Lower leg skin (tissue), 4 donors: ENCODE measurements around the gene ITSN1. TPM values are rescaled to one million over a fixed set of nuclear protein-coding genes. Genes with fewer than 3 reads are reported as not detected.

Experiments
- DNase-seq, 2 donors: peaks; one replicate each; pipeline ENCODE4 v3.0.0-alpha.2; 2019; ENCODE audit warnings: low spot score in 2 of 2
- H3K4me3 ChIP-seq: fragments of 200-600 bp; sonication (generic); 2 replicates; pipeline ENCODE4 v1.5.1; 2017; ENCODE audit warnings: mild to moderate bottlenecking, low read depth; ENCODE audit not compliant: poor library complexity, severe bottlenecking
- POLR2A ChIP-seq, 2 donors: fragments of 450-650 bp; IDR thresholded peaks; one replicate each; pipeline ENCODE4 v1.6.1; 2016 to 2017; ENCODE audit warnings: antibody characterized with exemption in 2 of 2, mild to moderate bottlenecking in 1 of 2, moderate library complexity in 1 of 2
- WGBS, 2 donors: methylation state at CpG; one replicate each; pipeline ENCODE4 v1.1.5; 2018; 5-methylcytosine and 5-hydroxymethylcytosine counted together
- intact Hi-C: fragments of 100-400 bp; cut with DNase I; formaldehyde crosslinking; loops from one replicate; pipeline ENCODE4 v1.15.0; 2023; ENCODE audit warnings: low total_unique reads
- total RNA-seq, 4 donors: library from RNA; depleted of rRNA; stranded (reverse); fragments of >200 nt; gene quantifications; one replicate each; pipeline ENCODE4 v1.1.0, GENCODE V29; 2016
- TF ChIP-seq, protein P1 (sequence below), 3 donors: fragments of 450-650 bp; IDR thresholded peaks; one replicate each; pipeline ENCODE4 v1.5.1; 2016; ENCODE audit warnings: antibody characterized with exemption in 3 of 3, mild to moderate bottlenecking in 3 of 3, moderate library complexity in 2 of 3

The ITSN1 gene
- total RNA-seq, 4 donors from 2014 or later: 17.4 to 39.5 (median 31.7) TPM

DNA sequence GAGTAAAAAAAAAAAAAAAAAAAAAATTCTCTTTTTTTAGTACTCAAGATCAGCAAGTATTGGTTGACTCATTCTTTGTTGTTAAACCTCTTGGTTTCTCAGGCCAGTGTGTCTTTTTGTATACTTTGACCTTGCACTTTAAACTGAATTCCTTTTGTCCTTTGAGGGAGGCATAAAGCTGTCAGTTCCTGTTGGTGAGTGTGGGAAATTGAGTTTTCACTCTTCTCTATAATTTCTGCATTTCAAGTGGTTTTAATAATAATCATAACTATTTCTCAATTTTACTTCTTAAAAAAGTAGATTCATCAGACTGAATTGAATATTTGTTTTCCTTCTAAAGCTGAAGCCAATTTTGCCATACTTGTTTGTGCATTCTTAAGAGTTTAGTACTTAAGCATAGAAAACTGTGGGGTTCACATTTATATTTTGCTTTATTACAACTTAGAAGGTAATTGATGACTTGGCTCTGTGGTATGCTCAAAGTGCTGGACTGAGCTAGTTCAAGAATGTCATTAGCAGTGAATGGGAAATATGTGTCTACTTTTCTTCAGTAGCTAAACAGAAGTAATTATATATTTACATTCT lies 43.4 kb downstream of the ITSN1 start:
- intact Hi-C loops: no loop called here
- DNase-seq: no peak
- no peak overlapping the region for H3K4me3 ChIP-seq
- no peak for TF ChIP-seq POLR2A (IDR thresholded peaks at IDR 0.05)

DNA sequence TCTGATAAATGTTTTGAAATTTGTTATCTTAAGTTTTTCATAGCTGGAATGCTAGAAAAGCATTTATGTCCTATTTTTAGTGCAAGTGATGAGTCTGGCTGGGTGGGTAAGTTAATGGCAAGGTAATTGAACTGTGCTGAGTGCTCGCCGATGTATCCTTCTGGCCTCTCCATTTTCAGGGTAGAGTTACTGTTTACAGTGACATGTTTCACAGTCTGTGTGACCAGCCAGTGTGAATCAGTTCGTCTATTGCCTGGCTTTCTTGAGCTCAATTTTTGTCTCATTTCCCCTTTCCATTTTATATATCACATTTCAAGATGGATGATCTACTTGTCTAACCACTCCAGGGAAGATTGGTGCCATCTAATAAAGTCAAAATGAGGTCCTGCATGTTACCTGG lies 44.1 kb downstream of the ITSN1 start:
- DNase-seq: no peak
- WGBS, 2 donors: 84 to 86% methylated on average over 3 of the region's 3 CpGs
- intact Hi-C loops: no loop called here
- no peak for TF ChIP-seq POLR2A (IDR thresholded peaks at IDR 0.05)
- TF ChIP-seq, protein P1, sequence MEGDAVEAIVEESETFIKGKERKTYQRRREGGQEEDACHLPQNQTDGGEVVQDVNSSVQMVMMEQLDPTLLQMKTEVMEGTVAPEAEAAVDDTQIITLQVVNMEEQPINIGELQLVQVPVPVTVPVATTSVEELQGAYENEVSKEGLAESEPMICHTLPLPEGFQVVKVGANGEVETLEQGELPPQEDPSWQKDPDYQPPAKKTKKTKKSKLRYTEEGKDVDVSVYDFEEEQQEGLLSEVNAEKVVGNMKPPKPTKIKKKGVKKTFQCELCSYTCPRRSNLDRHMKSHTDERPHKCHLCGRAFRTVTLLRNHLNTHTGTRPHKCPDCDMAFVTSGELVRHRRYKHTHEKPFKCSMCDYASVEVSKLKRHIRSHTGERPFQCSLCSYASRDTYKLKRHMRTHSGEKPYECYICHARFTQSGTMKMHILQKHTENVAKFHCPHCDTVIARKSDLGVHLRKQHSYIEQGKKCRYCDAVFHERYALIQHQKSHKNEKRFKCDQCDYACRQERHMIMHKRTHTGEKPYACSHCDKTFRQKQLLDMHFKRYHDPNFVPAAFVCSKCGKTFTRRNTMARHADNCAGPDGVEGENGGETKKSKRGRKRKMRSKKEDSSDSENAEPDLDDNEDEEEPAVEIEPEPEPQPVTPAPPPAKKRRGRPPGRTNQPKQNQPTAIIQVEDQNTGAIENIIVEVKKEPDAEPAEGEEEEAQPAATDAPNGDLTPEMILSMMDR (IDR thresholded peaks at IDR 0.05): no peak
- no peak overlapping the region for H3K4me3 ChIP-seq

DNA sequence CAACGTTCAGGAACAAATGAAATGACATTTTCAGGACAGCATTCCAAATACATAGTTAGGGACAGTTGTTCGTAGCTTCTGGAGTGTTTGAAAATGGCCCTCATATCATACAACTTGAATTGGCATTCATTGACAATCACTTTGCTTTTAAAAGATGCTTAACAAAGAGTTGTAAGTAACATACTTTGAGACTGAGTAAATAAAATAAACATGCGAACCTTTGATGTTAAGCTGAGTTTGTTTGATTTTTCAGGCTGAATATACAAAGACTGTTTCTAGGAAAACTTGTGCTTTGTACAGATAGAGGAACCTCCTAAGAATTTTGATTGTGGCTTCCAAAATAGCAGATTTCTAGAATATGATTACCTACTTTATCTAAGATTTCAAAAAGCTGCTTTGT lies 45.3 kb downstream of the ITSN1 start:
- intact Hi-C loops: no loop called here
- H3K4me3 ChIP-seq: no peak overlapping the region
- DNase-seq: no peak
- WGBS, 2 donors: 84% methylated on average over 3 of the region's 3 CpGs
- TF ChIP-seq, protein P1 (IDR thresholded peaks at IDR 0.05): no peak
- no peak for TF ChIP-seq POLR2A (IDR thresholded peaks at IDR 0.05)

DNA sequence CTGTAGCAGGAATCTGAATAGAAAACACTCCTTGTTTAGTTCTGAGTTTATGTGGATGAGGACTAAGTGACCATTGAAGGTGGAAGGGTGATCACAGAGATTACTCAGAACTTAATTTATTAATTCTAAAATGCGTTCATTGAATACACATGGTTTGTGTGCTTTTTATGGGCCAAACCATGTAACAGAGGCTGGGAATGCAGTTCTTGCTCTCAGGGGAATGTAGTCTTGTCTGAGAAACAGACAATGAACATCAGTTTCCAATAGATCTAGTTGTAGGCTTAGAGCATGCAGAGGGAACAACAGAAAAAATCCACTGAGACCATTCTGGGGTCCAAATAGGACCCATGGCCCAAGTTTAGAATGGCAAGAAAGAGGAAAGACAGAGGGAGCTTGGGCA lies 46.1 kb downstream of the ITSN1 start:
- TF ChIP-seq, protein P1 (IDR thresholded peaks at IDR 0.05): no peak
- no peak for TF ChIP-seq POLR2A (IDR thresholded peaks at IDR 0.05)
- DNase-seq: no peak
- H3K4me3 ChIP-seq: no peak overlapping the region
- 42 to 54% methylated on average over 1 of the region's 1 CpG for WGBS, 2 donors
- intact Hi-C loops: no loop called here

DNA sequence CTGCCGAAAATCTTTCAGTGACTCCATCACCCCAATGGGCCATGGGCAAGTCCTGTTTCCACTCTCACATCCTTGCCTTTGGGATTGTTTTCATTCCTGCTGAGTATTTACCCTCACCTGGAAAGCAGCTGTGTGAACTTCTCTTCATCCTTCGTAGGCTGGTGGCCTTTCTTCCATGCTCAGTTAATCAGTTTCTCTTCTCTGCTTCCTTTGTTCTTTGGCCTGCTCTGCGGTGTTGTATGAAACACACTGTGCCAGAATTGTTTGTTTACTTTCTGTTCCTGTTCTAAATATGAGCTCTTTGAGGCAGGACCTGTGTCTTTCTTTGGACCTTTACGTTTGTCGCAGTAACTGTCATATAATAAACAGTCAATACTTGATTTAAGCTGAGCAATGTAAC lies 48.6 kb downstream of the ITSN1 start:
- intact Hi-C loops: no loop called here
- TF ChIP-seq POLR2A (IDR thresholded peaks at IDR 0.05): no peak
- DNase-seq: no peak
- WGBS, 2 donors: 84 to 89% methylated on average over 5 of the region's 5 CpGs
- no peak overlapping the region for H3K4me3 ChIP-seq

DNA sequence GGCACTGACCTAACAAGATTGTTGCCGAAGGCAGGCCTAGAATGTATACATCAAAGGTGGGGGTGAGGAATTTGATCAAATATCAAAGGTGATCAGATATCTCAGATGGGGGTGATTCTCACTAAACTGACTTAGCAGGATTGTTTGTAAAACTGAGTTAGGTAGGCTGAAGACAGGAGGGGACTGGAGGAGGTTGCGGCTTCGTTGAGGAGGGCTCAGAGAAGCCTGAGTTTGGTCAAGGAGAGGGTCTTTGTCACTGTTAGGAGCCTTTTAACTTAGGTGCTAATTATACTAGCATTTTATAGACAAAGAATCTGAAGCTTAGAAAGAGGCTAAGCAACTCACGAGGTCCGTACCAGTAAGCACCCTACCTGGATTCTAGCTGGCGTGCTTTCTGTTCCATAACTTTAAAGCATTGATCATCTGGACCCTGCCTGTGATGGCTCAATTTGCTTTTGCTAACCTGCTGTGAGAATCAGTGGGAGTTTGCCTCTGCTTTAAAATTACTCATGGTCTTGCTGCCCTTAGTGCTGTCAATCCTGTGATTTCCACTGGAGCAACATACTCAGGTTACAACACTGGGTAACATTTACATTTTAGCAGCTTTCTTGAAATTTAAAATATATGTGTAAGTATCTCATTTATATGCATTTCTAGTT lies 49.8 kb downstream of the ITSN1 start:
- 94 to 99% methylated on average over 6 of the region's 6 CpGs for WGBS, 2 donors
- DNase-seq: no peak
- no peak overlapping the region for H3K4me3 ChIP-seq
- TF ChIP-seq, protein P1 (IDR thresholded peaks at IDR 0.05): no peak
- TF ChIP-seq POLR2A (IDR thresholded peaks at IDR 0.05): no peak
- intact Hi-C loops: no loop called here

DNA sequence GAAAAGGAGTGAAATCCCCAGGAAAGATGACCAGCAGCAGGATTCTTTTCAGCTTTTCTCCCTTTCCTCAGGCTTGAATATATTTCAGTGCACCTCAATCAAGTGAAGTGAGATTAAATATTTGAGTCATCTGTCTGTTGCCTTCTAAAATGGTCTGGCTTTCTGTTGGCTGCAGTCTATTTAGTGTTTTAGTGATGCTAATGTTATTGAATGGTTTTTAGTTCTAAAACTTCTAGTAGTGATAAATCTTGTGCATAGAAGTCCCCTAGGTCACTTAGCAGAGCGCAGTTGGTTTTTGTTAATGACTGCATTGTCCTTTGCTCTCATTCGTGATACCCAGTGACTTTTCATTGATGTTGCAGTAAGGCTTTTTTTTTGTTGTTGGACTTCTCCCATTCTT lies 53.5 kb downstream of the ITSN1 start:
- no peak for DNase-seq
- TF ChIP-seq POLR2A (IDR thresholded peaks at IDR 0.05): no peak
- TF ChIP-seq, protein P1 (IDR thresholded peaks at IDR 0.05): no peak
- intact Hi-C loops: no loop called here

More for the DNA sequence above, 53.5 kb downstream of the ITSN1 start:
- WGBS, 2 donors: 73 to 83% methylated on average over 2 of the region's 2 CpGs
- no peak overlapping the region for H3K4me3 ChIP-seq
